ENCODE results near the gene CDH4.

CDH4 gene

DNA sequence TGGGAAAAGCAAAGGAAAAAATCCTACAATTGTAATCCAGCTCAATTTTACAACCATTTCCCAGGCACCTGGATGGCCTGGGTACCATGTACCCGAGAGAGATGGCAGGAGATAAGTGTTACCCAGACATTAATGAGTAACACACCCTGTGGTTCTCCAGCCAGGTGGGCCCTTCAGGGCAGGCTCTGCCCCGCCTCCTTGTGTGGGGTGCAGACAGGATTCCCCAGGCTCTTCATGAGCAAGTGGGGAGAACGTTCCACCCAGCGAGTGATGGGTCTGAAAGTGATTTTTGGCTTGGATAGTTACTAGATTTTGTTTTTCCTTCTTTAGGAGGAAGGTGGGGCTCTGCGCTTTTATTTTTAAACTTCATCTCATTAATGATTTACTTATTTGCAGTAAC lies 569.7 kb downstream of the CDH4 start:
- Histone ChIP-seq H3K36me3 (ENCODE audit: control insufficient read depth in 1 of 2, insufficient read depth in 2 of 2, low read length in 2 of 2) (no peaks in the 10 kb centered on the region), H3K4me3 (ENCODE audit: low read depth in 1 of 2, low read length in 2 of 2) (no peak overlapping the region), H3K27ac (ENCODE audit: low read depth, low read length) (no peak overlapping the region), H3K27me3 (ENCODE audit: control insufficient read depth in 1 of 2, insufficient read depth in 2 of 2, low read length in 2 of 2) (no peaks in the 10 kb centered on the region), H3K4me1 (ENCODE audit: control insufficient read depth in 1 of 2, insufficient read depth in 2 of 2, low read length in 2 of 2) (peaks cover 0 to 6% of the 10 kb centered on the region in 2 donors), H3K9ac (ENCODE audit: low read depth in 1 of 2, low read length in 2 of 2) (no peak overlapping the region), H3K9me3 (ENCODE audit: control insufficient read depth in 1 of 2, low read length in 2 of 2) (no peaks in the 10 kb centered on the region)

DNA sequence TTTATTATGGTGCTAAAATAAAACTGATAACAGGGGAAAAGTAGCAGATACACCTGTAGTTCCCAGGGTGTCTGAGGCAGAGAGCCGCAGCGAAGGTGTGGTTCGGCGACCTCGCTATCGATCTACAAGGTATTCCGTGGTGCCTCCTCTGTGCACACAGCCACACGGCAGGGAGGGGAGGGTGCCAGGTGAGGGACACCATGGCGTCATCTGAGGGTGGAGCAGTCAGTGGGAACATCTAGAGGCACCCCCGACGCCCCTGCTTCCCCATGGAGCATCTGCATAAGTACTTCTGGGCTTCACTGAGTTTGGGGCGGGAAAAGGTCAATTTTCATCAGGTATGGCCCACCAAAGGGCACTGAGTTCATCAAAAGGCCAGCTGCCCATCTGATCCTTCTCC lies 570.3 kb downstream of the CDH4 start:
- H3K4me3 ChIP-seq (ENCODE audit: low read depth in 1 of 2, low read length in 2 of 2), result no peak overlapping the region
- H3K27ac ChIP-seq (ENCODE audit: low read depth, low read length), result no peak overlapping the region
- H3K36me3 ChIP-seq (ENCODE audit: control insufficient read depth in 1 of 2, insufficient read depth in 2 of 2, low read length in 2 of 2), result no peaks in the 10 kb centered on the region
- no peaks in the 10 kb centered on the region for H3K27me3 ChIP-seq (ENCODE audit: control insufficient read depth in 1 of 2, insufficient read depth in 2 of 2, low read length in 2 of 2)
- H3K4me1 ChIP-seq (ENCODE audit: control insufficient read depth in 1 of 2, insufficient read depth in 2 of 2, low read length in 2 of 2), result peaks cover 0 to 6% of the 10 kb centered on the region in 2 donors
- H3K9me3 ChIP-seq (ENCODE audit: control insufficient read depth in 1 of 2, low read length in 2 of 2), result no peaks in the 10 kb centered on the region
- H3K9ac ChIP-seq (ENCODE audit: low read depth in 1 of 2, low read length in 2 of 2), result no peak overlapping the region

DNA sequence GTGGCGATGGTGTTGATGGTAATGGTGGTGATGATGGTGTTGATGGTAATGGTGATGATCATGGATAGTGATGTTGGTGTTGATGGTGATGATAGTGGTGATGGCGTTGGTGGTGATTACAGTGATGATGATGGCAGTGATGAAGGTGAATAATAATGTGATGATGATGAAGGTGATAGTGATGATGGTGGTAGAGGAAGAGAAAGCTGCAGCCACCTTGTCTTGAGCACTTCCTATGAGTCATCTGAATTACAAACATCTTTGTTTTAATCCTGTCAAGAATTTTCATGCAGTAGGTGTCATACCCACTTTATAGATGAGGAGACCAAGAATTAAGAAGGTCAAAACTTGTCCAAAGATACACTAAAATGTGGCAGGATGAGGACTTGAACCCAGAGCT lies 571.2 kb downstream of the CDH4 start:
- Histone ChIP-seq H3K27me3 (ENCODE audit: control insufficient read depth in 1 of 2, insufficient read depth in 2 of 2, low read length in 2 of 2) (no peaks in the 10 kb centered on the region), H3K9ac (ENCODE audit: low read depth in 1 of 2, low read length in 2 of 2) (no peak overlapping the region), H3K4me3 (ENCODE audit: low read depth in 1 of 2, low read length in 2 of 2) (no peak overlapping the region), H3K36me3 (ENCODE audit: control insufficient read depth in 1 of 2, insufficient read depth in 2 of 2, low read length in 2 of 2) (no peaks in the 10 kb centered on the region), H3K9me3 (ENCODE audit: control insufficient read depth in 1 of 2, low read length in 2 of 2) (no peaks in the 10 kb centered on the region), H3K27ac (ENCODE audit: low read depth, low read length) (no peak overlapping the region), H3K4me1 (ENCODE audit: control insufficient read depth in 1 of 2, insufficient read depth in 2 of 2, low read length in 2 of 2) (peaks cover 0 to 6% of the 10 kb centered on the region in 2 donors)

DNA sequence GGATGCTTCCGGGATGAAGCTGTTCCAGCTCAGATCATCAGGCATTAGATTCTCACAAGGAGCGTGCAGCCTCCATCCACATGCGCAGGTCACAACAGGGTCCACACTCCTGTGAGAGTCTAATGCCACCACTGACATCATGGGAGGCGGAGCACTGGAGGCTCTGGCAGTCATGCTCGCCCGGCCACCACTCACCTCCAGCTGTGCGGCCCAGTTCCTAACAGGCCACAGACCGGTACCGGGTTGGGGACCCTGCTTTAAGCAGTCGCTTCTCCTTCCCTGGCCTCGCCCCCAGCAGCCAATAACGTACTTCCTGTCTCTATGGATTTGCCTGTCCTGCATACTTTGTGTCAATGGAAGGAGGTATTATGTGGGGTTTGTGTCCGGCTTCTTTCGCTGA lies 576.8 kb downstream of the CDH4 start:
- Histone ChIP-seq H3K27me3 (ENCODE audit: control insufficient read depth in 1 of 2, insufficient read depth in 2 of 2, low read length in 2 of 2) (peaks cover 0 to under 1% of the 10 kb centered on the region in 2 donors), H3K27ac (ENCODE audit: low read depth, low read length) (no peak overlapping the region), H3K4me1 (ENCODE audit: control insufficient read depth in 1 of 2, insufficient read depth in 2 of 2, low read length in 2 of 2) (no peaks in the 10 kb centered on the region), H3K4me3 (ENCODE audit: low read depth in 1 of 2, low read length in 2 of 2) (no peak overlapping the region), H3K9ac (ENCODE audit: low read depth in 1 of 2, low read length in 2 of 2) (no peak overlapping the region), H3K36me3 (ENCODE audit: control insufficient read depth in 1 of 2, insufficient read depth in 2 of 2, low read length in 2 of 2) (no peaks in the 10 kb centered on the region), H3K9me3 (ENCODE audit: control insufficient read depth in 1 of 2, low read length in 2 of 2) (no peaks in the 10 kb centered on the region)

DNA sequence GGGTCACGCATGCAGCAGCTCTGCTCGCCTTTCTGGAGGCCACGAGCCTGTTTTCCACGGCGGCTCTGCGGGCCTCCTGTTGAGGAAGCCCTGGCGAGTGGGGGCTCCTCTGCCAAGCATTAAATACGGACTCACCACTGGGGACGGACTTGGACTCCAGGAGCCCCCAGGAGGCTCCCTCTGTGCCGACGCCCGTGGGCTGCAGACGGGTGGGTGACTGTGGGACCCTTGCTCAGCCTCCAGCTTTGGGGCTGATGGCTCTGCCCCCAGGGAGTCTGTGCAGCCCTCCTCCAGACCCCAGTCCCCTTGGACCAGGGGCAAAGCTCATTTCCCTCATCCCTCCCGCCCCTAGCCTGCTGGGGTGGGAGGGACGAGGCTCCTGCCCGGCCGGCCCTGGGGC lies 577.5 kb downstream of the CDH4 start:
- H3K4me3 ChIP-seq (ENCODE audit: low read depth in 1 of 2, low read length in 2 of 2), result no peak overlapping the region
- H3K36me3 ChIP-seq (ENCODE audit: control insufficient read depth in 1 of 2, insufficient read depth in 2 of 2, low read length in 2 of 2), result no peaks in the 10 kb centered on the region
- H3K9ac ChIP-seq (ENCODE audit: low read depth in 1 of 2, low read length in 2 of 2), result no peak overlapping the region
- H3K9me3 ChIP-seq (ENCODE audit: control insufficient read depth in 1 of 2, low read length in 2 of 2), result no peaks in the 10 kb centered on the region
- no peaks in the 10 kb centered on the region for H3K4me1 ChIP-seq (ENCODE audit: control insufficient read depth in 1 of 2, insufficient read depth in 2 of 2, low read length in 2 of 2)
- H3K27me3 ChIP-seq (ENCODE audit: control insufficient read depth in 1 of 2, insufficient read depth in 2 of 2, low read length in 2 of 2), result peaks cover 0 to 2% of the 10 kb centered on the region in 2 donors
- no peak overlapping the region for H3K27ac ChIP-seq (ENCODE audit: low read depth, low read length)

DNA sequence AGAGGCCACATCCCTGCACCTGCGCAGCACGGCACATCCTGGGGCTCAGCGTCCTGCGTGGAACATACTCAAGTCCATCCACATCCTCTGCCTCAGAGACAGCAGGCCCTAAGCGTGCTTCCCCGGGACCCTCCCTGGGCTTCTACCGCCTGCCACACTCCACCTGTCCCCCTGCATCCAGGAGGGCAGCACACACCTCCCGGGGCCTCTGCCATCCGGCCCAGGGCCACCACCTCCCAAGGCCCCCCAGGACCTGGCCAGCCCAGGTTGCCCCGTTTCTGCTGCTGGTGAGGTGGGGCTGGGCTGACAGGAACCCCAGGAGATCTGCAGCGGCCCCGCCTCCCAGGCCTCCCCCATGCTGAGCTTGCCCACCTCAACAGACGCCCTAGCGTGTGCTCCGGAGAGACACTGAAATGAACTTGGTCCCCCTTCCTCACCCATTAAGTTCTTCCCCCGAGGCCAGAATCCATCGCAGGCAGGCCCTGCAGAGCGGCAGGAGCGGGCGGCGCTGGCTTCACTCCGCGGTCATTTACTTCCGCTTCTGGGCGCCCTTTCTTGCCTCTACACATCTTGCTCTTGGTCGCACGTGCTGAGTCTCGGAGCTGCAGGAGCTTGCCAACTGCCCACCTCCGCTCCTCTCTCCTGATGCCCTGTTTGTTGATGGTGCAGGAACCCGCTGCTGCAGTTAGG lies 578.3 kb downstream of the CDH4 start:
- Histone ChIP-seq H3K9ac (ENCODE audit: low read depth in 1 of 2, low read length in 2 of 2) (no peak overlapping the region), H3K9me3 (ENCODE audit: control insufficient read depth in 1 of 2, low read length in 2 of 2) (no peaks in the 10 kb centered on the region), H3K27ac (ENCODE audit: low read depth, low read length) (no peak overlapping the region), H3K4me3 (ENCODE audit: low read depth in 1 of 2, low read length in 2 of 2) (no peak overlapping the region), H3K4me1 (ENCODE audit: control insufficient read depth in 1 of 2, insufficient read depth in 2 of 2, low read length in 2 of 2) (no peaks in the 10 kb centered on the region), H3K36me3 (ENCODE audit: control insufficient read depth in 1 of 2, insufficient read depth in 2 of 2, low read length in 2 of 2) (no peaks in the 10 kb centered on the region), H3K27me3 (ENCODE audit: control insufficient read depth in 1 of 2, insufficient read depth in 2 of 2, low read length in 2 of 2) (peaks cover 0 to 2% of the 10 kb centered on the region in 2 donors)

DNA sequence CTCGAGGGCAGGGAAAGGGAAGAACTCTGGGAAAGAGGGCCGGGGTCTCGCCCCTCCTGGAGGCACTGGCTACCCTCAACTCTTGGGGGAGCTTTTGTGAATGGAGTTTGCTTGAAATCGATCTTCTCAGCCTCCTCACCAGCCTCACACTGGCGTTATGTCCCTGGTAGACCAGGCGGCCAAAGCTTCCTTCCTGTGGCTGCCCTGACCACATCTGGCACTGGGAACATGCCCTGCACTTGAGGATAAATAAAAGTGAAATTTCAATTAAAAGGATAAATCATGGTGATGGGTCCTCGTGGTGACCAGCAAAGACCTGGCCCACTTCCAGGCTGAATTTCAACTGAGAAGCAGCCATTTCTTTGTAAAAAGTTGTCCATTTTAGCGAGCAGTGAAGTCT lies 578.9 kb downstream of the CDH4 start:
- Histone ChIP-seq H3K27ac (ENCODE audit: low read depth, low read length) (no peak overlapping the region), H3K9ac (ENCODE audit: low read depth in 1 of 2, low read length in 2 of 2) (no peak overlapping the region), H3K4me1 (ENCODE audit: control insufficient read depth in 1 of 2, insufficient read depth in 2 of 2, low read length in 2 of 2) (no peaks in the 10 kb centered on the region), H3K36me3 (ENCODE audit: control insufficient read depth in 1 of 2, insufficient read depth in 2 of 2, low read length in 2 of 2) (no peaks in the 10 kb centered on the region), H3K4me3 (ENCODE audit: low read depth in 1 of 2, low read length in 2 of 2) (no peak overlapping the region), H3K9me3 (ENCODE audit: control insufficient read depth in 1 of 2, low read length in 2 of 2) (no peaks in the 10 kb centered on the region), H3K27me3 (ENCODE audit: control insufficient read depth in 1 of 2, insufficient read depth in 2 of 2, low read length in 2 of 2) (peaks cover 0 to 2% of the 10 kb centered on the region in 2 donors)

DNA sequence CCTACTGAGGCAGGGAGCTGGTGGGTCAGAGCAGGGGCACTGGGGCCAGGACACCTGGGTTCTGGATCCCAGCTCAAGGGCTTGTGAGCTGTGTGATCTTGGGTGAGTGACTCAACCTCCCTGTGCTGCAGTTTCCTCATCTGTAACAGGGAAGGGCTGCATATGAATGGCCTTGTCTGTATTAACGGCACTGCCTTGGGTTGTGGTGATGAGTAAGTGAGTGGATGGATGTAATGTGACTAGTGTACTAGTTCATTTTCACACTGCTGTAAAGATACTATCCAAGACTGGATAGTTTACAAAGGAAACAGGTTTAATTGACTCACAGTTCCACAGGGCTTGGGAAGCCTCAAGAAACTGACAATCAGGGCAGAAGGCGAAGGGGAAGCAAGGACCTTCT lies 580.1 kb downstream of the CDH4 start:
- Histone ChIP-seq H3K4me1 (ENCODE audit: control insufficient read depth in 1 of 2, insufficient read depth in 2 of 2, low read length in 2 of 2) (no peaks in the 10 kb centered on the region), H3K27ac (ENCODE audit: low read depth, low read length) (no peak overlapping the region), H3K4me3 (ENCODE audit: low read depth in 1 of 2, low read length in 2 of 2) (no peak overlapping the region), H3K36me3 (ENCODE audit: control insufficient read depth in 1 of 2, insufficient read depth in 2 of 2, low read length in 2 of 2) (no peaks in the 10 kb centered on the region), H3K9ac (ENCODE audit: low read depth in 1 of 2, low read length in 2 of 2) (no peak overlapping the region), H3K9me3 (ENCODE audit: control insufficient read depth in 1 of 2, low read length in 2 of 2) (no peaks in the 10 kb centered on the region), H3K27me3 (ENCODE audit: control insufficient read depth in 1 of 2, insufficient read depth in 2 of 2, low read length in 2 of 2) (peaks cover 0 to 2% of the 10 kb centered on the region in 2 donors)

DNA sequence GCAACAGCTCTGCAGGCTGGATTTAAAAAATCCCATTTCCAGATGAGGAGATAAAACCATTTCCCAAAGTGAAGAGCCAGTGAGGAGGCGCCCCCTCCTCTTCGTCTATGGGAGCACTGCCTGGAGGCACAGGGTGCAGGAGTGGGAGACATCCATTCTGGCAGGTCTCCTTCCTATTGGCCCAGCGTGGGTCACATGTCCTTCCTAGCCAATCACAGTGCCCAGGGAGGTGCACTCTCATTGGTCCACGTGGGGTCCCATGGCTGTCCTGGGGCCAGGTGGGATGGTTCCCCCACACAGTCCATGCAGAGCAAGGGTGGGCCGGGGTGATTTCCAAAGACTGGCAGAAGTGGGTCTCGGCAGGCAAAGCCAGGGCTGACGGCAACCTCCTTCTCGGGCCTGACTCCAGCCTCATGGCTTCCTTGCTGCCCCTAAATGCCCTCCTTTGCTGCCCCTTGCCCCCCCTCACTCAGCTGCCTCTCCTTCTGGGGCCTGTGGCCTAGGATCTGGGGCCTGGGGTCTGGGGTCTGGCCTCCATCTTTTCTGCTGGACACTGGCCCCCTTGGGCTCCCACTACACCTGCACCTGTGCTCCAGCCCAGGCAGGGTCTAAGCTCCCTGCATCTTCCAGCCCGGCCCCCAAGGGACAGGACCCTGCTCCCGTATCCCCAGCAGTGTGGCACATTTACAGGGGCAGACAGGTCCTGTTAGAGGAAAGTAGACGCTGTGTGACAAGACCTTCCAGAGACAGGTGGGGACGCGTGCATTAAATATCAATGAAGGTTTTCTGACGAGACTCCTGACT lies 581.9 kb downstream of the CDH4 start:
- Histone ChIP-seq H3K4me1 (ENCODE audit: control insufficient read depth in 1 of 2, insufficient read depth in 2 of 2, low read length in 2 of 2) (no peaks in the 10 kb centered on the region), H3K9ac (ENCODE audit: low read depth in 1 of 2, low read length in 2 of 2) (no peak overlapping the region), H3K27ac (ENCODE audit: low read depth, low read length) (no peak overlapping the region), H3K4me3 (ENCODE audit: low read depth in 1 of 2, low read length in 2 of 2) (no peak overlapping the region), H3K9me3 (ENCODE audit: control insufficient read depth in 1 of 2, low read length in 2 of 2) (no peaks in the 10 kb centered on the region), H3K27me3 (ENCODE audit: control insufficient read depth in 1 of 2, insufficient read depth in 2 of 2, low read length in 2 of 2) (peaks cover 0 to 2% of the 10 kb centered on the region in 2 donors), H3K36me3 (ENCODE audit: control insufficient read depth in 1 of 2, insufficient read depth in 2 of 2, low read length in 2 of 2) (no peaks in the 10 kb centered on the region)

DNA sequence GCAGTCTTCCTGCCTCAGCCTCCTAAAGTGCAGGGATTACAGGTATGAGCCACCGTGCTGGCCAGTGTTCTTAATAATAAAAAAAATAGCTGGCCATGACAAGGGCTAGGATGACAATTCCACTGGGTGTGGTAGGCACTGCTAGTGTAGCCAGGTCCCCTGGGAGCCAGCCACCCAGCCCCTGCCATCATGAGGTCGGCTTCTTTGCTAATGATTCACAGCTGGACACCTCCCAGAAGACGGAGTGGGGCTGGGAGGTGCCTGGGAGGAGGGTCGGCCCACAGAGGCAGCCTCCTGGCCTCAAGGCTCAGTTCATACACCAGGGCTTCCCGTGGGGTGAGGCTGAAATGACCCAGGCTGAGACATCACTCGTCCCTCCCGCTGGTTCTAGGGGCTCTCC lies 583.2 kb downstream of the CDH4 start:
- Histone ChIP-seq H3K9ac (ENCODE audit: low read depth in 1 of 2, low read length in 2 of 2) (no peak overlapping the region), H3K9me3 (ENCODE audit: control insufficient read depth in 1 of 2, low read length in 2 of 2) (no peaks in the 10 kb centered on the region), H3K27me3 (ENCODE audit: control insufficient read depth in 1 of 2, insufficient read depth in 2 of 2, low read length in 2 of 2) (peaks cover 0 to 2% of the 10 kb centered on the region in 2 donors), H3K4me3 (ENCODE audit: low read depth in 1 of 2, low read length in 2 of 2) (no peak overlapping the region), H3K36me3 (ENCODE audit: control insufficient read depth in 1 of 2, insufficient read depth in 2 of 2, low read length in 2 of 2) (no peaks in the 10 kb centered on the region), H3K4me1 (ENCODE audit: control insufficient read depth in 1 of 2, insufficient read depth in 2 of 2, low read length in 2 of 2) (no peaks in the 10 kb centered on the region), H3K27ac (ENCODE audit: low read depth, low read length) (no peak overlapping the region)
